Gastroesophageal sphincter (tissue), 4 donors: ENCODE data around the gene STH. TPM values are rescaled to one million over a fixed set of nuclear protein-coding genes. Genes with fewer than 3 reads are reported as not detected.

ENCODE experiments used
- ATAC-seq: fragments of 150-250 bp; one replicate; pipeline ENCODE4 v1.9.1; 2016; ENCODE audit warnings: mild to moderate bottlenecking, moderate library complexity
- H3K27ac ChIP-seq, 4 donors: fragments of 200-600 bp; sonication (generic) in 3 of 4; 1 replicate in 3 of 4; 2 replicates in 1 of 4; pipeline ENCODE4 v1.5.1; 2016 to 2019
- H3K27me3 ChIP-seq: fragments of 200-600 bp; sonication (generic); one replicate; pipeline ENCODE4 v1.5.1; 2019
- H3K36me3 ChIP-seq, 2 donors: fragments of 200-600 bp; sonication (generic); one replicate each; pipeline ENCODE4 v1.5.1; 2019; ENCODE audit warnings: control low read depth in 1 of 2
- H3K4me1 ChIP-seq, 3 donors: fragments of 200-600 bp; sonication (generic); 1 replicate in 2 of 3; 2 replicates in 1 of 3; pipeline ENCODE4 v1.5.1; 2016 to 2019; ENCODE audit warnings: control low read depth in 2 of 3
- H3K4me3 ChIP-seq, 2 donors: fragments of 200-600 bp; sonication (generic); one replicate each; pipeline ENCODE4 v1.5.1; 2019; ENCODE audit warnings: mild to moderate bottlenecking in 1 of 2, moderate library complexity in 1 of 2
- H3K9me3 ChIP-seq, 3 donors: fragments of 200-600 bp; sonication (generic); one replicate each; pipeline ENCODE4 v1.5.1; 2017 to 2019; ENCODE audit warnings: control low read depth in 2 of 3
- CTCF ChIP-seq, 4 experiments: fragments of 200-600 bp in 2 of 4; fragments of 450-650 bp in 2 of 4; sonication (generic) in 1 of 4; IDR thresholded peaks; one replicate each; pipeline ENCODE4 v1.5.1; 2017 to 2019; ENCODE audit warnings: antibody characterized with exemption in 4 of 4, mild to moderate bottlenecking in 2 of 4, moderate library complexity in 2 of 4
- EP300 ChIP-seq: sonication (generic); formaldehyde crosslinking; IDR thresholded peaks from one replicate; pipeline ENCODE4 v1.6.1; 2017; ENCODE audit warnings: antibody characterized with exemption, mild to moderate bottlenecking
- POLR2A ChIP-seq, 2 donors: fragments of 450-650 bp; IDR thresholded peaks; one replicate each; pipeline ENCODE4 v1.6.1; 2017; ENCODE audit warnings: antibody characterized with exemption in 2 of 2, mild to moderate bottlenecking in 2 of 2, moderate library complexity in 1 of 2
- POLR2AphosphoS5 ChIP-seq: sonication (generic); formaldehyde crosslinking; IDR thresholded peaks from one replicate; pipeline ENCODE4 v1.6.1; 2017; ENCODE audit warnings: antibody characterized with exemption
- WGBS, 2 donors: methylation state at CpG; one replicate each; pipeline ENCODE4 v1.1.5; 2018; ENCODE audit warnings: low coverage in 1 of 2; 5-methylcytosine and 5-hydroxymethylcytosine counted together
- total RNA-seq, 4 donors: library from RNA; depleted of rRNA; stranded (reverse); fragments of >200 nt; gene quantifications; one replicate each; pipeline ENCODE4 v1.1.0, GENCODE V29; 2016

STH gene
- total RNA-seq, 4 donors from 2014 or later: not detected

- no peak for ATAC-seq
- H3K4me3 ChIP-seq: no peak overlapping the region
- H3K36me3 ChIP-seq: peaks cover 0 to 12% of the 10 kb centered on the region in 2 donors
- no peaks in the 10 kb centered on the region for H3K4me1 ChIP-seq
- TF ChIP-seq CTCF (IDR thresholded peaks at IDR 0.05): no peak
- no peak for TF ChIP-seq EP300
- no peak for TF ChIP-seq POLR2AphosphoS5
- TF ChIP-seq POLR2A (IDR thresholded peaks at IDR 0.05): no peak
- no peak overlapping the region for H3K27ac ChIP-seq
- no peaks in the 10 kb centered on the region for H3K9me3 ChIP-seq
- 74% methylated on average over 3 of the region's 4 CpGs; no CpG with 5 or more reads in 1 of the 2 donors for WGBS, 2 donors
- H3K27me3 ChIP-seq: no peaks in the 10 kb centered on the region
Measured at GRCh38 chr17:45985447-45985846, 13.6 kb upstream of the STH start.

GRCh38 chr17:45986056-45986455, 13.0 kb upstream of the STH start:
- Histone ChIP-seq H3K36me3 (peaks cover 0 to 12% of the 10 kb centered on the region in 2 donors), H3K27me3 (no peaks in the 10 kb centered on the region), H3K9me3 (no peaks in the 10 kb centered on the region), H3K27ac (no peak overlapping the region), H3K4me3 (no peak overlapping the region), H3K4me1 (no peaks in the 10 kb centered on the region)
- ATAC-seq: no peak
- WGBS, 2 donors: 78 to 79% methylated on average over 3 of the region's 4 CpGs
- TF ChIP-seq POLR2A (IDR thresholded peaks at IDR 0.05): no peak
- no peak for TF ChIP-seq EP300
- TF ChIP-seq CTCF (IDR thresholded peaks at IDR 0.05): no peak

DNA sequence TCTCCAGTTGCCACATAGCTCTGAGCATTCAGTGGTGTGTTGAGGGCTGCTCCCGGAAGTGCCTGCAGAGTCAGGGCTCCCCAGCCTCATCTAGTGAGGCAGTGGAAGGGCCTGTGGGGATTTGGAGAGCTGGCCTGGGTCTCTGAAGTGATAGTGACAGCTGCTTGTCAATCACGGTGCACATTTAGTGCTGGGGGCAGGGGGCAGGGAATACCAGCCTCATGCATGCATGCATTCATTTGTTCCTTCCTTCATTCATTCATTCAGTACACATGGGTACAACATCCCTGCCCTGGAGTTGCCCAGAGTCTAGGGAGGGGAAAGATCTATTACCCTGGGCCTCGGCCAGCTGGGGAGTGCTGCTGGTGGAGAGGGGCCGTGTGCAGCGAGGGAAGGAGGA, 11.3 kb upstream of the STH start:
- H3K4me3 ChIP-seq: no peak overlapping the region
- no peaks in the 10 kb centered on the region for H3K27me3 ChIP-seq
- TF ChIP-seq POLR2AphosphoS5: no peak
- TF ChIP-seq CTCF (IDR thresholded peaks at IDR 0.05): no peak
- TF ChIP-seq POLR2A (IDR thresholded peaks at IDR 0.05): no peak
- TF ChIP-seq EP300: no peak
- no CpG with 5 or more reads among the region's 5 CpGs for WGBS, 2 donors
- ATAC-seq: no peak
- no peak overlapping the region for H3K27ac ChIP-seq
- no peaks in the 10 kb centered on the region for H3K4me1 ChIP-seq
- H3K9me3 ChIP-seq: no peaks in the 10 kb centered on the region
- H3K36me3 ChIP-seq: peaks cover 0 to 12% of the 10 kb centered on the region in 2 donors

GRCh38 chr17:45989759-45990158, 9.3 kb upstream of the STH start:
- TF ChIP-seq POLR2A (IDR thresholded peaks at IDR 0.05) (no peak), POLR2AphosphoS5 (no peak), EP300 (no peak), CTCF (IDR thresholded peaks at IDR 0.05) (no peak)
- no peaks in the 10 kb centered on the region for H3K36me3 ChIP-seq
- no peaks in the 10 kb centered on the region for H3K4me1 ChIP-seq
- WGBS, 2 donors: 79 to 83% methylated on average over 2 to 3 of the region's 3 CpGs
- H3K9me3 ChIP-seq: no peaks in the 10 kb centered on the region
- H3K27me3 ChIP-seq: no peaks in the 10 kb centered on the region
- H3K4me3 ChIP-seq: no peak overlapping the region
- ATAC-seq: no peak
- no peak overlapping the region for H3K27ac ChIP-seq

- 86% methylated on average over 2 to 4 of the region's 6 CpGs for WGBS, 2 donors
- ATAC-seq: no peak
- Histone ChIP-seq H3K27me3 (no peaks in the 10 kb centered on the region), H3K9me3 (no peaks in the 10 kb centered on the region), H3K4me3 (no peak overlapping the region), H3K27ac (no peak overlapping the region), H3K36me3 (no peaks in the 10 kb centered on the region), H3K4me1 (no peaks in the 10 kb centered on the region)
- TF ChIP-seq CTCF (IDR thresholded peaks at IDR 0.05) (no peak), POLR2AphosphoS5 (no peak), POLR2A (IDR thresholded peaks at IDR 0.05) (no peak), EP300 (no peak)
Measured at GRCh38 chr17:45990886-45991285, 8.2 kb upstream of the STH start.
